ENCODE measurements around the gene TLR7.

- TF ChIP-seq CTCF (IDR thresholded peaks at IDR 0.05) = no peak
- no peak for TF ChIP-seq POLR2A (IDR thresholded peaks at IDR 0.05)
Measured at GRCh38 chrX:12921886-12922598, 55.2 kb downstream of the TLR7 start.

All from right lobe of liver (tissue), 4 donors.